ENCODE data around the gene KRT78.
"Not testable (repeated sequence)": the region's sequence is repeated elsewhere in the genome, so short reads cannot be mapped to it uniquely, and the experiment has no call there.

KRT78 gene

GRCh38 chr12:52809166-52809565, 39.6 kb downstream of the KRT78 start:
- DNase-seq, result no peak

- no peak for DNase-seq
Measured at GRCh38 chr12:52808573-52809160, 40.1 kb downstream of the KRT78 start.

GRCh38 chr12:52807544-52808470, 41.0 kb downstream of the KRT78 start:
- no peak for DNase-seq

GRCh38 chr12:52806821-52807543, 41.8 kb downstream of the KRT78 start:
- no peak for DNase-seq

DNA sequence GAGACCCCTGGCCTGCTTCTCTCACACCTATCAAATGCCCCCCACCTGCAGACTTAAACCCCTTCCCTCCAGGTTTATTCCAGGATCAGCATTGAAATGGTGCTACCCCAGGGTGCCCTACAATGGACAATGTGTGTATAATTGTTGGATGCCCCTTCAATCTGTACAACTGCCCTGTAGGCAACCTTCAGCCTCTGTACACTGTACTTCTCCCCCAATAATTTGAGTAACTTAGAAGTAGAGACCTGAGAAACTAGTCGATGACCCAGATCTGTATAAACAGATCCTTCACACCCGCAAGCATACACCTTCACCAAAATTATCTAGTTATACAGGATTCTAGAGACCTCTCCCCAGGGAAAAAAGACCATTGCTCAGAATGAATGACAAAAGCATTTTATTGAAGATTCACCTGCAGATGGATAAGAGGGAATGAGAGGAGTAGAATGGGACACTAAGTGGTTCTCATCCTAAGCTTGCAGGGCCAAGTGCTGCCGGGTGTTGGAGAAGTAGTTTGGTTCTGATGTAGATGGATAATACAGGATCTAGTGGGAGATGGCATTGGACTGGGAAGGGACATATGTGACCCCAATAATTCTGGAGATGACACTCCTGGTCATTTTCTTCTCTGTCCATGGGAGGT, 42.5 kb downstream of the KRT78 start:
- no peak for DNase-seq

- no peak for DNase-seq
Measured at GRCh38 chr12:52805739-52806138, 43.1 kb downstream of the KRT78 start.

DNA sequence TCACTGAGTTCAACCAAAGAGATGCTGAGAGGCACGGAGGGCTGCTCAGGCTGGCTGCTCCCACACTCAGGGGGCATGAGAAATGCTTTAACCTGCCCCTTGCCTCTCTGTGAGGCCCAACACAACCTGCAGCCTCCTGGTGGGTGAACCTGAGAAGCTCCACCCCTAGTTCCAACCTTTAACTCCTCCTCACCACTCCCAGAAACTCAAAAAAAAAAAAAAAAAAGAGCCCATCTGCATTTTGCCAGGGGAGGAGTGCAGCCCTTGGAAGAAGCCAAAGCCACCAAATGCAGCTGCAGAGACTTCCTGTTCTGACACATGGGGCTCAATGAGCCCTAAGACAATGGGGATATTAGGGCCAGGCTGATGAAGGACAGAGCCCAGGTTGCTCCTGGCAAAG, 43.8 kb downstream of the KRT78 start:
- no peak for DNase-seq

DNA sequence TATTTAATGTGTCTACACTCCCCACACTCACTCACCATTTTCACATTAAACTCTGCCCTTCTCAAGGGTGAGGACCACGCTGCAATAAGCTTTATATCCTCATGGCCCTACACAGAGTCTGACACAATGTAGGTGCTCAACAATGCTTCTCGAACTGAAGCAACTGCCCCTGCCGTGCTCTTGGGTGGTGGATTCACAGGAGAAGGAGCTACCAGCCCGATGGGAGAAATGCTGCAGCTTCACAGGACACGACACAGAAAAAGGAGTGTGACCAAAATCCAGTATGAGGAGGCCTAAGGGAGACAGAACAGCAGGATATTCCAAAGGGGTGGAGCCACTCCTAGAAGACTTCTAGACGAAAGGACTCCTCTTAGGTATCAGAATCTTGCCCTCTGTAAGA, 46.4 kb downstream of the KRT78 start:
- no peak for DNase-seq

- no peak for DNase-seq
Measured at GRCh38 chr12:52801773-52802172, 47.0 kb downstream of the KRT78 start.

DNA sequence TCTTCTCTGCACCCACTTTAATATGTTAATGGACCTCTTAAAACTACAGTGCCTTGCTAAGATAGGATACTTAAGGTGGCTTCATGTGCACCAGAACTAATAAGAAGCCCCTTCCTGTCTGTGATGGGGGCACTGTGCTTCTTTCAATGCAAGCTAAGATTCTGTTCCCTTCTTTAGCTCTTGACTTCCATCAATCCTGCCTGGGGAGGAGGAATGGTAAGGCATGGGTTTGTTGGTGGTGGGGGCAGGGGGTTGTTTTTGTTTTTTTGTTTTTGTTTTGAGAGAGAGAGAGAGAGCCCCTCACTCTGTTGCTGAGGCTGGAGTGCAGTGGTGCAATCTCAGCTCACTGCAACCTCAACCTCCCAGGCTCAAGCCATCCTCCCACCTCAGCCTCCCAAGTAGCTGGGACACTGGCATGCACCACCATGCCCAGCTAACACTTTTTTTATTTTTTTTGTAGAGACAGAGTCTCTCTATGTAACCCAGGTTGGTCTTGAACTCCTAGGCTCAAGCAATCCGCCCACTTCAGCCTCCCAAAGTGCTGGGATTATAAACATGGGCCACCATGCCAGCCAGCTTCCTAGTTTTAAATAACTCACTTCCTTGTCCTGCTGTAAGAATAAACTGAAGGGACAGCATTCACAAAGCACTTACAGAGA, 48.4 kb downstream of the KRT78 start:
- DNase-seq, result no peak

DNA sequence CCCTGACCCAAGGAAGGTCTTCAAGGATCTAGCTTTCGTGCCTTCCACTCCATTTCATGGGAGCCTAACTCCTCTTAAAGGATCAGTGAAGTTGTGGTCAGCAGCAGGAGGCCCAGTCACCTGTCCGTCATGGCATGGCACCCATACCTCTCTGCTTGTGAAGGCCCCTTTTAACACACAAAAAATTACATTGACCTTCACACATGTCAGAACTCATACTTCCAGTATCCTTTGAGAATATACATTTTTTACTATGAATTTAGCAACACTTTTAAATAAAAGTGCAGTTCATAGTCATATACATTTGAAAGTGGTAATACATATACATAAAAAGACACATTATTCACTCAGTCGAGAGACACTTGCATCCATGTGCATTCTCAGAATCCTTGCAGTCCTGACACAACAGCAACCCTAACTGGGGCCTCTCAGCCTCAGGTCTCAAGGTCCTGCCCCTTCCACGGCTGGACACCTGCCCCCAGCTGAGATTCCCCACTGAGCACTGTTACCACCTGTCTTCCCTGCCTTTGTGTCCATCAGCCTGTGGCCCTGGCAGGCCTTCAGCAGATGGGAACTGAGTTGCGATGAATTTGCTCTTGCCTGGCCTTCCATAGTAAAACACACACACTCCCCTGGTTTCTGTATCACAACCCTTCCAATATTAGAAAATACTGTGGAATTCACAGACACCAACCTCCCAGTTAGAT, 49.1 kb downstream of the KRT78 start:
- no peak for DNase-seq

DNA sequence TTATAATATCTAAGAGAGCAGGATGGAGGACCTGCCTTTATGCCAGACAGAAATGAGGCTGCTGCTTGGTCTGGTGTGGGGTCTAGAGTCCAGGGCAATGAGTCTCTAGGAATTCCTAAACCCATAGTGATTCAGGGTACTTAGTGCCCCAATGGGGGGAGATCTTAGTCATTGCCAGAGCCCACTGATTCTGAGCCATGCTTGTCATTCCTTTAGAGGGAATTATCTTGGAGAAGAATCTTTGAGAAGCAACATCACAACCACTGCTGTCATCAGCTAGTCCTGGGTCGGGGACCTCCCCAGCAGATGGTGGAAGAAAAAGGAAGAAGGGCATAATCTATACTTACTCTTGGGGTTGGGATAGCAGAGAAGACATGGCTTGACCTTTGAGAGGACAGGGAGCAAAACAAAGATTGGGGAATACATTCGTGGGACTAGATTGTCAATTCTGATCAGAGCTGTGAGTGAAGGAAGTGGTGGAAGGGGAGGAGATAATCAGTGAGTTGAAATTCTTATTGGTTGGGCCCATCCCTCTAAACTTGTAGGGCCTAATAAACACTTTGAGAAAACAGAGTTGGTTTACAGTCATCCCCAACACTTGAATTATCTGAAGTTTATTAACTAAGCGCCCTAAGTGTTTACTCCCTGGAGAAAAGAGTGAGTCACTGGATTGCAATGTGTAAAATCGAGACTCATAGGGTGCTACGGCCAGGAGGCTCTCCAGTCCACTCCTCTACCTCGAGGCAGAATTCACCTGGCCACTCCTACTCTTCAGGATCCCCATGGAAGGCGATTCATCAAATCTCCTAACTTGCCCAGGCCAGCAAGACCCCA, 49.9 kb downstream of the KRT78 start:
- DNase-seq, result no peak

GRCh38 chr12:52798003-52798670, 50.7 kb downstream of the KRT78 start:
- DNase-seq, result no peak

GRCh38 chr12:52797529-52797894, 51.3 kb downstream of the KRT78 start:
- DNase-seq, result no peak

GRCh38 chr12:52796839-52797528, 51.8 kb downstream of the KRT78 start:
- DNase-seq, result no peak

DNA sequence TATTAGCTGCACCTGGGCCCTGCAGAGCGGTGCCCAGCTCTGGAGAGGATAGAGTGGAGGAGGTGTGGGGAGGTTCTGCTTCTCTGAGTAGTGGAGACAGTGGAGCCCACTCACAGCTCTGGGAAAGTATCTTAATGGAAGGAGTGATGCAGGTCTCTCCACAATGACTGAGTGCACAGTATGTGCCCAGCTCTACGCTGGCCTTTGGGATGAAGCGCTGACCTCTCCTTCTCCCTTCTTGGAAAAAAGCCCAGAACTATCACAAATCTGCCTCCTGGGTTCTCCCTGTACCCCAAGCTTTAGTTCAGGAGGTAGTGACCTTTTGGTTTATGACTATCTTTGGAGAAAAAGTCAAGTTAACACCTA, 52.4 kb downstream of the KRT78 start:
- DNase-seq, result no peak

GRCh38 chr12:52795694-52796428, 52.9 kb downstream of the KRT78 start, which contains the start of gene KRT3:
TSS of gene KRT3 (minus strand) at chr12:52796117. CDS start at chr12:52796042, 75 bp downstream.
- peak; percentile 62 for DNase-seq

- DNase-seq, result not testable (repeated sequence)
Measured at GRCh38 chr12:52795332-52795674, 53.5 kb downstream of the KRT78 start.

All from NCI-H524 treated with DMSO at 0.1 percent for 48 hours (cell line).